ENCODE measurements around the gene TWNK.

DNA sequence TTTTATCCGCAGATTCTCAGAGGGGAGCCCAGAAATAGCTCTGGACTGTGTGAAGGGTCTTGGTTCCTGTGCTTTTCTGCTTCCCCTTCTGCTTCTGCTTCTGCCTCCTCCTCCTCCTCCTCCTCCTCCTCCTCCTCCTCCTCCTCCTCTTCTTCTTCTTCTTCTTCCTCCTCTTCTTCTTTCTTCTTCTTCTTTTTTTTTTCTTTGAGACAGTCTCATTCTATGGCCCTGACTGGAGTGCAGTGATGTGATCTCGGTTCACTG, 32.0 kb downstream of the TWNK start:
- TF ChIP-seq, protein P1, sequence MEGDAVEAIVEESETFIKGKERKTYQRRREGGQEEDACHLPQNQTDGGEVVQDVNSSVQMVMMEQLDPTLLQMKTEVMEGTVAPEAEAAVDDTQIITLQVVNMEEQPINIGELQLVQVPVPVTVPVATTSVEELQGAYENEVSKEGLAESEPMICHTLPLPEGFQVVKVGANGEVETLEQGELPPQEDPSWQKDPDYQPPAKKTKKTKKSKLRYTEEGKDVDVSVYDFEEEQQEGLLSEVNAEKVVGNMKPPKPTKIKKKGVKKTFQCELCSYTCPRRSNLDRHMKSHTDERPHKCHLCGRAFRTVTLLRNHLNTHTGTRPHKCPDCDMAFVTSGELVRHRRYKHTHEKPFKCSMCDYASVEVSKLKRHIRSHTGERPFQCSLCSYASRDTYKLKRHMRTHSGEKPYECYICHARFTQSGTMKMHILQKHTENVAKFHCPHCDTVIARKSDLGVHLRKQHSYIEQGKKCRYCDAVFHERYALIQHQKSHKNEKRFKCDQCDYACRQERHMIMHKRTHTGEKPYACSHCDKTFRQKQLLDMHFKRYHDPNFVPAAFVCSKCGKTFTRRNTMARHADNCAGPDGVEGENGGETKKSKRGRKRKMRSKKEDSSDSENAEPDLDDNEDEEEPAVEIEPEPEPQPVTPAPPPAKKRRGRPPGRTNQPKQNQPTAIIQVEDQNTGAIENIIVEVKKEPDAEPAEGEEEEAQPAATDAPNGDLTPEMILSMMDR (conservative IDR thresholded peaks at IDR 0.05), result no peak
- TF ChIP-seq ZFX (IDR thresholded peaks at IDR 0.05), result no peak
